GM19467 (cell line): ENCODE results near the gene GRPEL1.

ENCODE experiments used
- ATAC-seq: cut with Tn5 transposase; IDR thresholded peaks from one replicate; pipeline ENCODE4 v1.9.1; 2021; ENCODE audit warnings: mild to moderate bottlenecking, moderate library complexity; ENCODE audit not compliant: unreplicated experiment

The GRPEL1 gene

GRCh38 chr4:7066493-7066892, 1.4 kb downstream of the GRPEL1 start:
- ATAC-seq: no peak

DNA sequence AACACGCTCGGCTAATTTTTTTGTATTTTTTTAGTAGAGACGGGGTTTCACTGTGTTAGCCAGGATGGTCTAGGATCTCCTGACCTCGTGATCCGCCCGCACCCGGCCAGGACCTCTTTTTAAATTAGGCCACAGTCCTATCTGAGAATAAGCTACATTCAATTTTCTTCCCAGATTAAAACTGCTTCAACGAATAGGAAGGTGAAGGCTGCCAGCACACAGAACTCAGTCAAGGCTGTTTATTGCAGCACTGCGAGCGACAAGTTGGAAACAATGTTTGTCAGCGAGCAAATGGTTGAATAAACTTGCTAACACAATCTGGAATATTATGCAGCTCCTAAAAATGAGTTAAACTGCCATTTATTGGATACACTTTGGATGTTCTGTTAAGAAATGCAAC, 1.9 kb downstream of the GRPEL1 start:
- ATAC-seq: no peak

DNA sequence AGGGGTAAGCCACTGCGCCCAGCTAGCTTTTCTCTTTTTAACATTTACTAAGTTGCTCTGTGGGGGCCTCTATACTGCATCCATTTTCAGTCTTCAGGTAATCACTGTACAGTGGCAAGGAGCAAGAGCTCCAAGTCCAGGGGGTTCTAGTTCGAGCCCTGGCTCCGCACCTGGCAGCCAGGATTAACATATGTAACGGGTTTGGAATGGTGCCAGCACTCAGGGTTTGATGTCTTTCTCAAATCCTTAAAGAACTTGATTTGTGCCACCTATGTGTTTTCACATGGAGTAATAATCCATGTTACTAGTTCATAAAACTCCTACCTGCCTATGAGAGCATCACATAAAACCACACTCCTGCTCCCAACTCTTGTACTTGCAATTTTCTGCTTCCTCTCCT, 4.5 kb downstream of the GRPEL1 start:
- ATAC-seq: no peak

DNA sequence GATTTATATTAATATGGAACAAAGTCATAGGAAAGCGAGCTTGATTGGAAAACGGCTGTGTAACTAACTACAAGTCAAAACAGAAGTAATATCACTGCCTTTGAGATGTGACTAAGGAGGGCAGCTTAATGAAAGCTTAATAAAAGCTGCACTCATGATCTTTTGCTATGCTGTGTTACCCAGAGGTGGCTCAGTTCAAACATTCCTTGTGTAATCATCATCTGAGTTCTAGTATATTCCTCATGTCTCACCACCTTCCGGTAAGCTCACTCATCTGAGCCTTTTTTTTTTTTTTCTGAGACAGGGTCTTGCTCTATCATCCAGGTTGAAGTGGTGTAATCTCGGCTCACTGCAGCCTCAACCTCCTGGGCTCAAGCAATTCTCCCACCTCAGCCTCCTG, 5.0 kb downstream of the GRPEL1 start:
- no peak for ATAC-seq

- no peak for ATAC-seq
These were observed 6.0 kb downstream of the GRPEL1 start for GRCh38 chr4:7061815-7062214.

DNA sequence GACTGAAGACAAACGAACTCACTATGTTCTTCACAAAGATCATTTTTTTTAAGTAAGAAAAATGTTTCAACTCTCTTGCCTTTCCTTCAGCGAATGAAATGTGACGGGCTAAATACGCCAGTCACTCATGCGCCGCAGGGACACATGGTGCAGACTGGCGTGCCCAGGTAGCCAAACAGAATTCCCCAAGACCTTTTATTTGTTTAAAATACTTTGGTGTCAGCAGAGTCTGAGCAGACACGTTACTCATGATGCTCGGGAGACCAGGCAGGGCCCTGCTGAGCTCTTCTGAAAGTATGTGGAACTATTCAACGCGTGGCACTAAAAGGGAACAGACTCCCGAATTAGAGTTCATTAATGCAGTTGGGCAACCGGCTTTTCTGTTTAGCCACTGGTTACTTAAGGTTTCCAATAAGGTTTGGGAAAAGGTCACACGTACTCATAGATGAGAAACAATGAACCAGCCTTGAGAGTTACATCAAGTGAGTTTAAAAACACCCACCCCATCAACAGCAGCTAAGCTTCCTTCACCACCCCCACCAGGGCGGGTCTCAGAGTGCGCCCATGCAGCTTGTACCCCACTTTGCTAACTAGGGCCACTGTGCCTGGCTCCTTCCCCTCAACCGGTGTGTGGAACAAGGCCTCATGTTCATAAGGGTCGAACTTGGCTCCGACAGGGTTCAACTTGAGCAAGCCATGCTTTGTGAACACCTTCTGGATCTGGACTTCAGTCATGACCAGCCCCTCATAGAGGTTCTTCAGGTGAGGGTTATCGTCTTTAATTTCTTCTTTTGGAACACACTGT, 7.3 kb downstream of the GRPEL1 start:
- no peak for ATAC-seq

DNA sequence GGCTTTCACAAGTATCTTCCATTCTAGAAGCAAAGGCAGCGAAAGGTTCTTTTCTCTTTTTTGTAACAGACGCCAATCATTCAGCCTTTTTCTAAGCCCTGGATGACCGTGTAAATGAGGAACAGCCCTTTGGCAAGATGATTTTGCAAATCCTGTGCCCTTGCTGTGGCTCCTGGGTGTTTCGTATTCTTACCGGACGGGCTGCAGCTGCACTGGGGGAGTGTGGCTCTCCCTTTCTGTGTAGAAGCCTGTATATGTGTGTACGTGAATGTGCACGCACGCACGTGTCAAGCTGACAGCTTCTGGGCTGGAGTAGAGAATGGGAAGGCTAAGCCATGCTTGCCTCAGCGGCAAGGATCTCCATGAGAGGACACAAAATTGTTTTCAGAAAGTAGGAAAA, 8.2 kb downstream of the GRPEL1 start:
- ATAC-seq: no peak

DNA sequence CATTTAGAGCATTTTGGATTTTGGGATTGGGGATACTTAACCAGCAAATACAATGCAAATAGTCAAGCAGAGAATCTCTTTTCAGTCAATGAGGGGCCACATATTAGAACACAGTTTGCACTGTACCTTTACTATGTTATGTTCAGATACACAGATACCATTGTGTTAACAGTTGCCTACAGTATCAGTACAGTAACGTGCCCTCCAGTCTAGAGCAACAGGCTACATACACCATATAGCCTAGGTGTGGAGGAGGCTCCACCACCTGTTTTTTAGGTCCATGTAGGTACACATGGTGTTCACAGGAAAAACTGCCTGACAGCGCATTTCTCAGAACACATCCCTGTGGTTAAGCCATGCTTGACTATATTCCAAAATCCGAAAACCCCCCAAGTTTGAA, 9.1 kb downstream of the GRPEL1 start:
- no peak for ATAC-seq

- ATAC-seq: no peak
These were observed 11.9 kb downstream of the GRPEL1 start for GRCh38 chr4:7055990-7056325.

- ATAC-seq: no peak
These were observed 12.5 kb downstream of the GRPEL1 start for GRCh38 chr4:7055111-7055989.

GRCh38 chr4:7054106-7054880, 13.6 kb downstream of the GRPEL1 start:
- ATAC-seq: no peak

DNA sequence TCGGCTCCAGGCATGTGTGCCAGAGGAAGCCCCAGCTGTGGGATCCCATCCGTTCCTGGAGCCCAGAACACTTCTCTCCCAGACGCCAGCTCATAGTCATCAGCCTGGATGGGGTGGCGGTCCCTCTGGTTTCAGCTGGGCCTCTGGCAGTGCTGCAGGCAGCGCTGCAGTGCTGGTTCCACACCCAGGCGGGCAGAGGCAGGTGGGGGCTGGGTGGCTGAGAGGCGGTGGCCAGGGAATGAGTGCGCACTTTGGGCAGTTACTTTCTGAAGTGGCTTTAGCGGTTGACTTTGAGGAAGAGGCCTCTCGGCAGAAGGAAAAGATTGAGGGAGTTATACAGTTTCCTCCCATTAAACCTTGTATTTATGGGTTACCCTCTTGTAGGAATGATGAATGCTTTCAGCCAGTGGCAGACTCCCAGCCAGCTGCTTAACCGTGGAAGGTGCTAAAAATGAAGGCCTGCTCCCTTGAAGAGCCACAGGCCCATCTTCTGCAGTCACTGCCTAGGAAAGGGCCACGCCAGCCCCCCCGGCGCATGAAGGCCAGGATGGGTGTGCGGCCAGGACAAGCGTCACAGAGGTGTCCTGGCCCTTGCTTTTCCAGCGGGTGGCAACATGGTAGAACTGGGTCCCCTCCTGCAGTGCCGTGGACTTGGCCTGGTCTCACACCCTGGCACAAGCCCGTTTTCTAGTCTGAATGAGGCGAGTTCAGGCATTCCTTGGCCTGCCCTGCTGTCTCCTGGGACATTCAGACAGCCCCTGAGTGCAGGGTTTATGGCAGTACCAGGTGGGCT, 14.7 kb downstream of the GRPEL1 start:
- ATAC-seq: no peak

- no peak for ATAC-seq
These were observed 15.6 kb downstream of the GRPEL1 start for GRCh38 chr4:7052313-7052712.

- no peak for ATAC-seq
These were observed 16.0 kb downstream of the GRPEL1 start for GRCh38 chr4:7051905-7052304.

GRCh38 chr4:7051144-7051495, 16.7 kb downstream of the GRPEL1 start:
- no peak for ATAC-seq

DNA sequence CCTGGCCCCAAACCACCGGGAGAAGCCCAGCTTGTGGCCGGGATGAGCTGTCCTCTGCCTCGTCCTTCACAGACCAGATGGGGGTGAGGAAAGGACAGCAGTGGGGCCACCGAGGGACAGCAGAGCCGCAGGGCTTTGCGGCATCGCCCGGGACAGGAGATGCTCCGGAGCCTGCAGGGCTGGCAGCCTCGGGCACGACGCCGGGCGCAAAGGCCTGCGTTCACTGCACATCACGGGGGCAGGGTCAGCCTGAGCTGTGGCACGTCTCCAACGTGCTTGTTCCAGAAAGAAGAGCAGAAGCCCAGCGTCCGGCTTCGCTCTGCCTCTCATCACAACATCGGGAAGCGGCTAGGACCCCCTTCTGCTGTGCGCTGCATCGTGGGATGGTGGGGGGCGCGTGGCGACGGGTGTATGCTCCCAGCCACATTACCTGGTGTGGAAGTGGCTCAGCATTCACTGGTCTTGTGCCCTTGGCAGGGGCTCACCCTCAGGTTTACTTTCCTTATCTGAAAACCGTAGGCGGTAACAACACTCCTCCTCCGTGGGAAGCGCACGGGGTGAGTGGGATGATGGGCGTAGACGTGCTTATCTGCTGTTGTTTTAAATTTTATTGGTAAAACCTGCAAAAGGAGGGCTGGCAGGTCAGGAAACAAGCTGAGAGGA, 17.3 kb downstream of the GRPEL1 start:
- ATAC-seq: no peak

- ATAC-seq: no peak
These were observed 18.1 kb downstream of the GRPEL1 start for GRCh38 chr4:7049739-7050138.

GRCh38 chr4:7049295-7049694, 18.6 kb downstream of the GRPEL1 start:
- no peak for ATAC-seq

DNA sequence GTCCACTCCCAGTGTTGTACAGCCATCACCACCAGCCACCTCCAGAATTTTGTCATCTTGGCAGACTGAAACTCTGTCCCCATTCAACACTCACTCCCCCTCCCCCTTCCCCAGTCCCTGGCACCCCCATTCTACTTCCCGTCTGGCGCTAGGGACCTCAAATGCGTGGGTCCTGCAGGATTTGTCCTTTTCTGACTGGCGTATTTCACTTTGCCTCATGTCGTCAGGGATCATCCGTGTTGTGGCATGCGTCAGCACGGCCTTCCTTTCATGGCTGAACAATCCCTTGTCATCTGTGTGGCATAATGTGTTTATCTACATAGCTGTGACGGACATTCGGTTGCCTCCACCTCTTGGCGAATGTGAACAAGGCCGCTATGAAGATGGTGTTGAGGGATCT, 19.2 kb downstream of the GRPEL1 start:
- no peak for ATAC-seq

- no peak for ATAC-seq
These were observed 20.9 kb downstream of the GRPEL1 start for GRCh38 chr4:7046971-7047370.
